ENCODE measurements around the gene RBMS3.
"Not testable (repeated sequence)": the region's sequence is repeated elsewhere in the genome, so short reads cannot be mapped to it uniquely, and the experiment has no call there.

The RBMS3 gene

GRCh38 chr3:29649815-29650547 is 369.1 kb downstream of the RBMS3 start:
- DNase-seq (ENCODE audit: low read depth in 2 of 3, low spot score in 2 of 3) = no peak

GRCh38 chr3:29653680-29654079 is 372.8 kb downstream of the RBMS3 start:
- DNase-seq (ENCODE audit: low read depth in 2 of 3, low spot score in 2 of 3) = no peak

GRCh38 chr3:29655015-29655747 is 374.3 kb downstream of the RBMS3 start:
- no peak for DNase-seq (ENCODE audit: low read depth in 2 of 3, low spot score in 2 of 3)

DNA sequence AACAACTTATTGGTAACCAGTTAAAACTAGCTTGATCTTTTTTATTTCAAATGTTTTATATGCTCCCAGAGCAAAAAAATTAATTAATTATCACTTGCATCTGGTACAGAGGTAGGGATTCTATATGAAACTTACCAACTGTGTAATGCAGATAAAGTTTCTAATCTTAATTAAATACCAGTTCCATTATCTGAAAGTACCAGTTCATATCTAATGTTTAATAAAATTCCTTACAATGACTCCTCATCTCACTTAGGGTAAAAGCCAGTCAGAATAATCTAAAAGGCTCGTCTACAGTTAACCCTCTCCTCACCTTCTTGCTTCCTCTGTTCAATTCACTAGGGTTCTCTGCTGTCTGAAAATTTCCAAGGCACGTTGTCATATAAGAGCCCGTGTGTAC is 384.8 kb downstream of the RBMS3 start:
- no peak for DNase-seq (ENCODE audit: low read depth in 2 of 3, low spot score in 2 of 3)

GRCh38 chr3:29668233-29668632 is 387.4 kb downstream of the RBMS3 start:
- no peak for DNase-seq (ENCODE audit: low read depth in 2 of 3, low spot score in 2 of 3)

GRCh38 chr3:29668728-29669127 is 387.9 kb downstream of the RBMS3 start:
- no peak for DNase-seq (ENCODE audit: low read depth in 2 of 3, low spot score in 2 of 3)

- DNase-seq (ENCODE audit: low read depth in 2 of 3, low spot score in 2 of 3) = not testable (repeated sequence)
Measured at GRCh38 chr3:29670476-29670875, 389.6 kb downstream of the RBMS3 start.

GRCh38 chr3:29677421-29677820 is 396.6 kb downstream of the RBMS3 start:
- DNase-seq (ENCODE audit: low read depth in 2 of 3, low spot score in 2 of 3) = no peak

DNA sequence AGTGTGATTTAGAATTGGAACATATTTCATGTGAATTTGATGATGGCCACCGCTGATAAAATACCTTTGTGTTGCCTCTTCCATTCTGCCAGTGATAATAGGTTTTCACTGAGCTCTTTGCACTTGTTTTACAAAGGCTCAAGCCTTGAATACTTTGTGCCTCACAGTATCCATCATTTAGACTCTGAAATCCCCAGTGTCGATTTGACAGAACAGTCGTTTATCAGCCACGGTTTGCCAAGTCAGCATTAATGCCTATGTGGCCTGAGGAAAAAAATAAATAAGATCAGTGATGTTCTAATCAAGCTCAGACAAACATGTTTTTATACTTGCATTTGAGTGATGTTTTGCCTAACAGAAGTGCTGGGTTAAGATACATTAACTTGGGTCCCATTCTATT is 399.1 kb downstream of the RBMS3 start:
- no peak for DNase-seq (ENCODE audit: low read depth in 2 of 3, low spot score in 2 of 3)

- no peak for DNase-seq (ENCODE audit: low read depth in 2 of 3, low spot score in 2 of 3)
Measured at GRCh38 chr3:29683018-29683993, 402.4 kb downstream of the RBMS3 start.

DNA sequence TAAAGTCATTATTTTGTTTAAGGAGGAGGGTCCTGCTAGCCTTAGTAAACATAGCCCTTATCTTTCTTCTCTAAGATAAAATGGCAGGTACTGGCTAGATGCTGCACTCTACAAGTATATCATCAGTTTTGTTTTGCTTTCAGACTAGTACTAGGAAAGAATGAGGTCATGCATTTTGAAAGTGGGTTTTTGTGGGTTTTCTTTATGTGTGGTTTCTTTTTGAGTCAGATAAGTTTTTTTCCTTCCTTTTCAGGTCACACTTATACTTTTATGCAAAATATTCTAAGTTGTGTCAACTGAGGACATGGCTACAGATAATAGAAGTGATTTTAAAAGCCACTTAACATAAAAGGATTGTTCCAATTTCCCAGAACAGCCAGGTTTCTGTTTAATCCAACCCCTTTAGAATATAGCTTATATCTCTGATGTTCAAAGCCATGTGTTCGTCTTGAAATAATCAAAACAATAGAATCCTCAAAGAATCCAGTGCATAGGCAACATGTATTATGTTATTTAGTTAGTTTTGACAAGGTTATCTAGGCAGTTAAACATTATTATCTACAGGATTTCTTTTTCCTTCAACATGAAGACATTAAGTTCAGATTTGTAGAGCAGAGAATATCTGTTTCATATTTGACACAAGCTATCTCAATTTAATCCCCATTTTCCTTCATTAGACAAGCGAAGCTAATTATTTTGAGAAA is 406.2 kb downstream of the RBMS3 start:
- no peak for DNase-seq (ENCODE audit: low read depth in 2 of 3, low spot score in 2 of 3)

DNA sequence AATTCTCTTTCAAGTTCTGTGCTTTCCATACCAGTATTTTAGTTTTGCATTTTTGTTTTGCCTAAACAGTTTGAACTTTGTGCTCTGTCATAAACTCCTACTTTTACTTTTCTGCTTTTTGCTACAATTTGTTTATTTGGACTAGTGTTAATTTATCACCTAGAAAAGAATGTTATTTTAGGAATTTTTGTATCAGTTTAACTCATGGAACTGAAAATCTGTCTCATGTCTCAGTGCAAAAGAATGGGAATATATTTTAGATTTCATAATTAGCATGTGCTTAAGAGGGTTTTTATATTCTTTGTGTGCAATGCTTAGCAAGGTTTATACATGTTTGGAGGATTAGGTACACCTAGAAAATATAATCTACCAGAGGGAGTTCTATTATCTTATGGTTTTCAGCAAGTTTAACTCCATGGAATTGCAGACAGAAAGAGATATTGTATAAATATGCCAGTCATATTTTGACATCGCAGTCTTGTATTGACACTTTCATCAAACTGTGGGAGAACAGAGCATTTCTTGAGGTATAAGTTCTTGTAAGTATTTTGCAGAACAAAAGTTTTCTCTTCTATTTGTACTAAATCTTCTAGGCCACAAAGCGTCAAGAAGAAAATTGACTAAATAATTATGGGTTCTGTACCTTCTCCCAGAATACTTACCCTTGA is 409.9 kb downstream of the RBMS3 start:
- no peak for DNase-seq (ENCODE audit: low read depth in 2 of 3, low spot score in 2 of 3)

- DNase-seq (ENCODE audit: low read depth in 2 of 3, low spot score in 2 of 3) = no peak
Measured at GRCh38 chr3:29693863-29694262, 413.0 kb downstream of the RBMS3 start.

DNA sequence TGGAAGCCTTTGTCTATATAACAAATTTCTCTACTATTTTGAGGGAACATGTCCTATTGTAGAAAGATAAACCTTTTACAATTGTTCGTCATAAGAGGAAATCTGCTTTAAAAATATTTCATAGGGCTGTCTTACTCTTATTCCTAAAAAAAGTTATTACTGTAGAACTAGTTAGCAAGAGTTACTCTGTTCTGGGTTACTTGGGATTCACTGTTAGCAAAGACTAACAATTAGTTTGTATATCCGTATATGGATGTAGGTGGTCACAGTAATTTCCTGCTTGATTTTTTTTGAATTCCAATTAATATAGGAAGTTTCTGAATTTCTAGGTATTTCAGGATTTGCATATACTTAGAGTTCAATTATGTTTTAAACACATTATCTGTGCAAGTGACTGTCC is 413.5 kb downstream of the RBMS3 start:
- DNase-seq (ENCODE audit: low read depth in 2 of 3, low spot score in 2 of 3) = no peak

DNA sequence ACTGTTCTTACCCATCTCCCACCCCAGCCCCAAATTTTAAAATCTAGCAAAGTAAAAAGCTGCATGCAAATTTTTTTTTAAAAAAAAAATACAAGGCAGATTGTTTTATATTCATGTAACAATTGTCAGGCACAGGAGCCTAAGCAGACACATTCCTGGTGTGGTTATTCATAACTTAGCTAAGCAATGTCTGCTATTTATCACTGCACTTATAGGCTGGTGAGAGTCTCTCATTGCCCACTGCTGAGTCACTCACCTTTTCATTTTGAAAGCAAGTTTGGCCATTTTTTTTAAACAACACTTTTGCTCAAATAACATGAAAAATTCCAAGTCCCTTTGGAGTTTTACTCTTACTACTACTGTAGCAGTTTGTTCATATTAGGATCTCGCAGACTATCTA is 413.9 kb downstream of the RBMS3 start:
- no peak for DNase-seq (ENCODE audit: low read depth in 2 of 3, low spot score in 2 of 3)

DNA sequence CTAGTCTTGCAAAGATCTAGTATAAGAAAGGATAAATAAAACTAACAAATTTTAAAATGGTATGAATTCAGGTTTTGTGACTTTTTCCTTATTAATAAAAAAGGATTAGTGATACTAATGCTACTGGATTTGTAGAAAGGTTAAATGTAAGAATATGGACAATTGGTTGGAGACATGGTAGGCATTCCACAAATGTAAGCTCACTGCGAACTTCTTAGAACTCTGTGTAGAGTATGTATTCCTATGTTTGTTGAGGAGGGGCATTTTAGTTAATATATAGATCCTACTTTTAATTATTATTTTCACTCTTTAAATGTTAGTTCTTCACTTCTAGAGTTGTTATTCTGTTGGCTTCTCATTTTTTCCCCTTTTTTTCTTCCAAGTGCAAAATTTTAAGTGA is 414.3 kb downstream of the RBMS3 start:
- DNase-seq (ENCODE audit: low read depth in 2 of 3, low spot score in 2 of 3) = no peak

GRCh38 chr3:29695643-29696198 is 414.9 kb downstream of the RBMS3 start:
- DNase-seq (ENCODE audit: low read depth in 2 of 3, low spot score in 2 of 3) = no peak

DNA sequence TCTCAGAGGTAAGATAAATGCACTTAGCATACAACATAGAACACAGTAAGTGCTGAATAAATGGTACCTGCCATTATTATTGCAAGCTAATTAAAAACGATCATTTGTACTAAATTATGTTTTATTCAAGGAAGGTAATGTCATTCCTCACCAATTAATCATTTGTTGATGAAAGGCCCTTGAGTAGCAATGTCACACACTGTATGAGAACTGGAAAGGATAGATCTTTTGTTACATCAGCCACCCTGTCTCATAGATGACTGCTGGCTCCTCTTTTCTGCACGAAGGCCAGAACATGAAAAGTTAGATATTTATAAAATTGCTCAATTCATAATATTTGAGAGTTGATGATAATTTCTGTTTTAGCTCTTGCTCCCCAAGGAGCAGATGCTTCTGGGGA is 415.4 kb downstream of the RBMS3 start:
- DNase-seq (ENCODE audit: low read depth in 2 of 3, low spot score in 2 of 3) = no peak

DNA sequence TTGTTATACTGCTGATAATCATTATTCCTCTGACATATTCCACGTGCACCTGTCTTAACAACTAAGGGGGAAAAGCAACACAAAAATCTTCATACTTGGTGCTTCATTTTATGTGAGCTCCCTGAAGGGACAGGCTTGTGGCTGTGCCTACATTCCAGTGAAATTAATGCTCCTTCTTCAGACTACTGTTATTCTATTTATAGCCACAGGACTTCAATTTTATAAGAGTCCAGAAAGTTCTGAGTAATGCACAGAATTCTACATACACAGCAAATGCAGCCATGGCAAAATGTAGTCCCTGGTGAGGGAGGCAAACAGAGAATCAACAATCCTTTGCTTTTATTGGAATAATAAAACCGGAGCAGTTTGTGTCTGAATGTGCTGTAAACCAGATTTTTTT is 417.1 kb downstream of the RBMS3 start:
- DNase-seq (ENCODE audit: low read depth in 2 of 3, low spot score in 2 of 3) = no peak

DNA sequence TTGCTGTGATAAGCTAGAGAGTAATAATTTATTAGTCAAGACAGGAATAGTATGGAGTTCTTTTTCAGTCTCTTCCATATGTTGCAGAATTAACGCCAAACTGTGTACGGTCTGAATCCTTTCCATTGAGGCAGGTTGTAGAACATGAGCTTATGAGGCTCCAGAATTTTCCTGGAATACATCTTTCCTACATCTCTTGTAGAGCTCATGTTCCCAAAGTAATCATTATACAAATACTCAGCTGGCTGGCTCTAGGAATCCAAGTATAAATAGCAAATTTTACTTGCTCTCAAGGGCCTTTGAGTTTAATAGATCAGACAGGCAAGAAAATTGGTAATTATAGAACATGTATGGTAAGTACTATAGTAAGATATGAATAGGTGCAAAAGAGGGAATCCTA is 419.4 kb downstream of the RBMS3 start:
- no peak for DNase-seq (ENCODE audit: low read depth in 2 of 3, low spot score in 2 of 3)
